ENCODE measurements around the gene CTPS2.

DNA sequence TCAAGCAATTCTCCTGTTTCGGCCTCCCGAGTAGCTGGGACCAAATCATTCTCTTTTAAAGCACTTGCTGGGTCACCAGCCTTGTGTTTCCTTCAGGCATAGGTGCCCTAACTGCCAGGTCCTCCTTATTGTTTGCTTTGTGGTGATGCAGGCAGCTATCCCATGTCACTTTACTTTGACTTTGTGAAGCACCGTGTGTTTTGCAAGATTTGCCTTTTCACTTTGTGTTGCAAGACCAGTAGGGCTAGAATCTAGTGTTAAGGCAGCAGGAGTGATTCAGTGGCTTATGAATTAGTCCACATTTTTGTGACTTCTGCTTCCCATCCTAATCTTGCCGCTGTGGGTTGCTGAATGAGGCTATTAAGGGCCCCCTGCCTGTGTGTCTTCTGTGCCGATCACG, 27.1 kb upstream of the CTPS2 start:
- TF ChIP-seq, protein P1, sequence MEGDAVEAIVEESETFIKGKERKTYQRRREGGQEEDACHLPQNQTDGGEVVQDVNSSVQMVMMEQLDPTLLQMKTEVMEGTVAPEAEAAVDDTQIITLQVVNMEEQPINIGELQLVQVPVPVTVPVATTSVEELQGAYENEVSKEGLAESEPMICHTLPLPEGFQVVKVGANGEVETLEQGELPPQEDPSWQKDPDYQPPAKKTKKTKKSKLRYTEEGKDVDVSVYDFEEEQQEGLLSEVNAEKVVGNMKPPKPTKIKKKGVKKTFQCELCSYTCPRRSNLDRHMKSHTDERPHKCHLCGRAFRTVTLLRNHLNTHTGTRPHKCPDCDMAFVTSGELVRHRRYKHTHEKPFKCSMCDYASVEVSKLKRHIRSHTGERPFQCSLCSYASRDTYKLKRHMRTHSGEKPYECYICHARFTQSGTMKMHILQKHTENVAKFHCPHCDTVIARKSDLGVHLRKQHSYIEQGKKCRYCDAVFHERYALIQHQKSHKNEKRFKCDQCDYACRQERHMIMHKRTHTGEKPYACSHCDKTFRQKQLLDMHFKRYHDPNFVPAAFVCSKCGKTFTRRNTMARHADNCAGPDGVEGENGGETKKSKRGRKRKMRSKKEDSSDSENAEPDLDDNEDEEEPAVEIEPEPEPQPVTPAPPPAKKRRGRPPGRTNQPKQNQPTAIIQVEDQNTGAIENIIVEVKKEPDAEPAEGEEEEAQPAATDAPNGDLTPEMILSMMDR (IDR thresholded peaks at IDR 0.05; ENCODE audit: low read length), result no peak
- TF ChIP-seq EZH2 (IDR thresholded peaks at IDR 0.05; ENCODE audit: borderline replicate concordance, low read length), result no peak

All from OCI-LY1 (cell line).